ENCODE results near the gene NCOA7. TPM values are rescaled to one million over a fixed set of nuclear protein-coding genes. Genes with fewer than 3 reads are reported as not detected.
A peak's percentile ranks its signal among the peaks of the same experiment; 100 is the strongest.

The NCOA7 gene
- total RNA-seq, 1 donor from 2014 or later: 33.4 TPM

- CTCF ChIA-PET: no interaction called here
- intact Hi-C loops (cut with micrococcal nuclease): loop anchor here (2.0 kb wide), 1 partner anchor 14 kb away; no protein-coding TSS in a partner anchor
- Mint-ChIP-seq H3K9me3 (no peaks in the 10 kb centered on the region), H3K36me3 (ENCODE audit: low read depth) (peaks cover 22% of the 10 kb centered on the region), H3K4me1 (peaks cover 67% of the 10 kb centered on the region), H3K27me3 (no peaks in the 10 kb centered on the region), H3K27ac (peak overlapping the region; percentile 65), H3K4me3 (peak overlapping the region; percentile 64)
- TF ChIP-seq, protein P1, sequence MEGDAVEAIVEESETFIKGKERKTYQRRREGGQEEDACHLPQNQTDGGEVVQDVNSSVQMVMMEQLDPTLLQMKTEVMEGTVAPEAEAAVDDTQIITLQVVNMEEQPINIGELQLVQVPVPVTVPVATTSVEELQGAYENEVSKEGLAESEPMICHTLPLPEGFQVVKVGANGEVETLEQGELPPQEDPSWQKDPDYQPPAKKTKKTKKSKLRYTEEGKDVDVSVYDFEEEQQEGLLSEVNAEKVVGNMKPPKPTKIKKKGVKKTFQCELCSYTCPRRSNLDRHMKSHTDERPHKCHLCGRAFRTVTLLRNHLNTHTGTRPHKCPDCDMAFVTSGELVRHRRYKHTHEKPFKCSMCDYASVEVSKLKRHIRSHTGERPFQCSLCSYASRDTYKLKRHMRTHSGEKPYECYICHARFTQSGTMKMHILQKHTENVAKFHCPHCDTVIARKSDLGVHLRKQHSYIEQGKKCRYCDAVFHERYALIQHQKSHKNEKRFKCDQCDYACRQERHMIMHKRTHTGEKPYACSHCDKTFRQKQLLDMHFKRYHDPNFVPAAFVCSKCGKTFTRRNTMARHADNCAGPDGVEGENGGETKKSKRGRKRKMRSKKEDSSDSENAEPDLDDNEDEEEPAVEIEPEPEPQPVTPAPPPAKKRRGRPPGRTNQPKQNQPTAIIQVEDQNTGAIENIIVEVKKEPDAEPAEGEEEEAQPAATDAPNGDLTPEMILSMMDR (IDR thresholded peaks at IDR 0.05): no peak
- ATAC-seq (ENCODE audit: low read depth): no peak
- DNase-seq: no peak
- POLR2A ChIA-PET: interaction anchor here (1.4 kb wide), 1 partner anchor 25 kb away, joined by 7 read pairs; the partner anchor contains the start of gene NCOA7
Observed at GRCh38 chr6:125815080-125815910, 24.5 kb downstream of the NCOA7 start.

GRCh38 chr6:125816828-125817280 is 26.1 kb downstream of the NCOA7 start:
- Mint-ChIP-seq H3K27ac (no peak overlapping the region), H3K27me3 (no peaks in the 10 kb centered on the region), H3K4me3 (no peak overlapping the region), H3K36me3 (ENCODE audit: low read depth) (peaks cover 33% of the 10 kb centered on the region), H3K9me3 (no peaks in the 10 kb centered on the region), H3K4me1 (peaks cover 51% of the 10 kb centered on the region)
- ChIA-PET CTCF (no interaction called here), POLR2A (no interaction called here)
- no peak for DNase-seq
- intact Hi-C loops (cut with micrococcal nuclease): no loop called here
- ATAC-seq (ENCODE audit: low read depth): no peak
- TF ChIP-seq, protein P1 (IDR thresholded peaks at IDR 0.05): no peak

DNA sequence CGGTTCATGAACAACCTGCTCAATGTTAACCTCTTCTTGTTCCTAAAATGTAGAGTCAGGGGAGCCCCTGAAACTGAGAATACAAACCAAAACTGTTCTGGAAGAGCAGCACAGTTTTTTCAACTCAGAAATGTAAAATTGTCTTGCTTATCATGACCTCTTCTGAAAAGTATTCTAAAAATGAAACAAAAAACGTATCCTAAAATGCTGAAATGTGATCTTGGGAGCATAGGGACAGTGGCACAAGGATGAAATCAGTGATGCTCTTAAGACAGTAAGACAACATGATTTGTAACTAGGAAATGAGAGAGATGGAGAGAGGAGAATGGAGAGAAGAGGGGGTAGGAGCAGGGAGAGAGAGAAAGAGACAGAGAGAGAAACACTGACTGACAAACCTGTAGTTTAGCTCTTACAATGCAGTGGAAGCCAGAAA is 27.5 kb downstream of the NCOA7 start:
- Mint-ChIP-seq H3K4me1 (peaks cover 38% of the 10 kb centered on the region), H3K27ac (no peak overlapping the region), H3K9me3 (no peaks in the 10 kb centered on the region), H3K27me3 (no peaks in the 10 kb centered on the region), H3K4me3 (no peak overlapping the region), H3K36me3 (ENCODE audit: low read depth) (peaks cover 37% of the 10 kb centered on the region)
- TF ChIP-seq, protein P1 (IDR thresholded peaks at IDR 0.05): no peak
- CTCF ChIA-PET: no interaction called here
- intact Hi-C loops (cut with micrococcal nuclease): no loop called here
- ATAC-seq (ENCODE audit: low read depth) (no peak), DNase-seq (no peak)
- POLR2A ChIA-PET: no interaction called here

GRCh38 chr6:125818772-125819260 is 28.1 kb downstream of the NCOA7 start:
- TF ChIP-seq, protein P1 (IDR thresholded peaks at IDR 0.05): no peak
- Mint-ChIP-seq H3K9me3 (no peaks in the 10 kb centered on the region), H3K27ac (no peak overlapping the region), H3K4me3 (no peak overlapping the region), H3K4me1 (peaks cover 38% of the 10 kb centered on the region), H3K36me3 (ENCODE audit: low read depth) (peaks cover 37% of the 10 kb centered on the region), H3K27me3 (no peaks in the 10 kb centered on the region)
- intact Hi-C loops (cut with micrococcal nuclease): no loop called here
- ATAC-seq (ENCODE audit: low read depth): no peak
- CTCF ChIA-PET: no interaction called here
- POLR2A ChIA-PET: no interaction called here
- DNase-seq: no peak

GRCh38 chr6:125819535-125820326 is 29.0 kb downstream of the NCOA7 start:
- intact Hi-C loops (cut with micrococcal nuclease): no loop called here
- H3K4me1 Mint-ChIP-seq: peaks cover 31% of the 10 kb centered on the region
- TF ChIP-seq, protein P1 (IDR thresholded peaks at IDR 0.05): no peak
- DNase-seq (no peak), ATAC-seq (ENCODE audit: low read depth) (no peak)
- H3K36me3 Mint-ChIP-seq (ENCODE audit: low read depth): peaks cover 37% of the 10 kb centered on the region
- CTCF ChIA-PET: interaction anchor here (0.7 to 0.9 kb wide), 2 partner anchors 28 to 86 kb away, joined by 3 read pairs; no protein-coding TSS in a partner anchor
- no peak overlapping the region for H3K27ac Mint-ChIP-seq
- no peaks in the 10 kb centered on the region for H3K9me3 Mint-ChIP-seq
- no peaks in the 10 kb centered on the region for H3K27me3 Mint-ChIP-seq
- POLR2A ChIA-PET: no interaction called here
- no peak overlapping the region for H3K4me3 Mint-ChIP-seq

Data from activated B cell treated with CpG ODN at 0.5 μM for 24 hours (primary cell).